ENCODE measurements around the gene SLC25A21.

Gene SLC25A21

GRCh38 chr14:37045340-37046061 lies 126.9 kb downstream of the SLC25A21 start:
- no peaks in the 10 kb centered on the region for H3K27me3 ChIP-seq (ENCODE audit: insufficient read depth, low read length, poor library complexity)
- H3K27ac ChIP-seq (ENCODE audit: low read depth, low read length), result no peak overlapping the region
- no peak overlapping the region for H3K18ac ChIP-seq (ENCODE audit: low read length)
- H2BK120ac ChIP-seq (ENCODE audit: low read depth, low read length), result no peak overlapping the region
- no peak overlapping the region for H3K4me3 ChIP-seq (ENCODE audit: low read length)
- DNase-seq, result no peak
- no peak overlapping the region for H3K23ac ChIP-seq (ENCODE audit: low read length)
- H2BK15ac ChIP-seq (replicated peaks; ENCODE audit: low read depth), result no peak overlapping the region
- no peaks in the 10 kb centered on the region for H3K79me2 ChIP-seq (ENCODE audit: control insufficient read depth, insufficient read depth, low read length)
- H3K56ac ChIP-seq (ENCODE audit: low read length), result no peak overlapping the region
- H4K5ac ChIP-seq (ENCODE audit: low read length), result no peak overlapping the region
- H3K4me2 ChIP-seq (ENCODE audit: low read length), result no peak overlapping the region
- no CpG with 5 or more reads among the region's 5 CpGs for WGBS (ENCODE audit: extremely low coverage, insufficient coverage, low lambda C conversion rate)
- H3K4me1 ChIP-seq (ENCODE audit: control insufficient read depth, low read depth, low read length), result no peaks in the 10 kb centered on the region
- no peak overlapping the region for H2BK5ac ChIP-seq (ENCODE audit: low read length)
- no peak overlapping the region for H3K4ac ChIP-seq (ENCODE audit: low read depth, low read length)
- H3K79me1 ChIP-seq (ENCODE audit: low read length), result no peaks in the 10 kb centered on the region
- no peak overlapping the region for H4K8ac ChIP-seq (ENCODE audit: low read depth, low read length)
- no peak overlapping the region for H2AK5ac ChIP-seq (ENCODE audit: low read length)
- no peak overlapping the region for H3K9ac ChIP-seq (ENCODE audit: low read length)
- no peaks in the 10 kb centered on the region for H3K36me3 ChIP-seq (ENCODE audit: control insufficient read depth, insufficient read depth, low read length)

- H3K4ac ChIP-seq (ENCODE audit: low read depth, low read length), result no peak overlapping the region
- no peak overlapping the region for H2BK120ac ChIP-seq (ENCODE audit: low read depth, low read length)
- H4K5ac ChIP-seq (ENCODE audit: low read length), result no peak overlapping the region
- no peaks in the 10 kb centered on the region for H3K4me1 ChIP-seq (ENCODE audit: control insufficient read depth, low read depth, low read length)
- no peak overlapping the region for H3K56ac ChIP-seq (ENCODE audit: low read length)
- H3K9ac ChIP-seq (ENCODE audit: low read length), result no peak overlapping the region
- H3K27ac ChIP-seq (ENCODE audit: low read depth, low read length), result no peak overlapping the region
- no peak overlapping the region for H2AK5ac ChIP-seq (ENCODE audit: low read length)
- no peak overlapping the region for H4K8ac ChIP-seq (ENCODE audit: low read depth, low read length)
- no peak overlapping the region for H2BK5ac ChIP-seq (ENCODE audit: low read length)
- no peaks in the 10 kb centered on the region for H3K79me2 ChIP-seq (ENCODE audit: control insufficient read depth, insufficient read depth, low read length)
- H3K18ac ChIP-seq (ENCODE audit: low read length), result no peak overlapping the region
- no peaks in the 10 kb centered on the region for H3K36me3 ChIP-seq (ENCODE audit: control insufficient read depth, insufficient read depth, low read length)
- H3K79me1 ChIP-seq (ENCODE audit: low read length), result no peaks in the 10 kb centered on the region
- no peak overlapping the region for H3K23ac ChIP-seq (ENCODE audit: low read length)
- no peak overlapping the region for H3K4me3 ChIP-seq (ENCODE audit: low read length)
- no peak overlapping the region for H2BK15ac ChIP-seq (replicated peaks; ENCODE audit: low read depth)
- no peak overlapping the region for H3K4me2 ChIP-seq (ENCODE audit: low read length)
- DNase-seq, result no peak
- no peaks in the 10 kb centered on the region for H3K27me3 ChIP-seq (ENCODE audit: insufficient read depth, low read length, poor library complexity)
- no CpG with 5 or more reads among the region's 3 CpGs for WGBS (ENCODE audit: extremely low coverage, insufficient coverage, low lambda C conversion rate)
Observed at GRCh38 chr14:37037636-37038387, 134.6 kb downstream of the SLC25A21 start.

GRCh38 chr14:37036669-37037341 lies 135.6 kb downstream of the SLC25A21 start:
- no peak overlapping the region for H4K8ac ChIP-seq (ENCODE audit: low read depth, low read length)

GRCh38 chr14:37035401-37035800 lies 137.0 kb downstream of the SLC25A21 start:
- H4K5ac ChIP-seq (ENCODE audit: low read length), result no peak overlapping the region
- no peak overlapping the region for H2BK120ac ChIP-seq (ENCODE audit: low read depth, low read length)
- H3K27ac ChIP-seq (ENCODE audit: low read depth, low read length), result no peak overlapping the region
- no peaks in the 10 kb centered on the region for H3K27me3 ChIP-seq (ENCODE audit: insufficient read depth, low read length, poor library complexity)
- no peak overlapping the region for H2BK5ac ChIP-seq (ENCODE audit: low read length)
- no peaks in the 10 kb centered on the region for H3K4me1 ChIP-seq (ENCODE audit: control insufficient read depth, low read depth, low read length)
- H4K8ac ChIP-seq (ENCODE audit: low read depth, low read length), result no peak overlapping the region
- H3K4ac ChIP-seq (ENCODE audit: low read depth, low read length), result no peak overlapping the region
- WGBS (ENCODE audit: extremely low coverage, insufficient coverage, low lambda C conversion rate), result no CpG with 5 or more reads among the region's 2 CpGs
- no peak for DNase-seq
- no peak overlapping the region for H3K18ac ChIP-seq (ENCODE audit: low read length)
- no peaks in the 10 kb centered on the region for H3K79me2 ChIP-seq (ENCODE audit: control insufficient read depth, insufficient read depth, low read length)
- H2BK15ac ChIP-seq (replicated peaks; ENCODE audit: low read depth), result no peak overlapping the region
- no peak overlapping the region for H3K4me3 ChIP-seq (ENCODE audit: low read length)
- H3K36me3 ChIP-seq (ENCODE audit: control insufficient read depth, insufficient read depth, low read length), result no peaks in the 10 kb centered on the region
- no peak overlapping the region for H3K56ac ChIP-seq (ENCODE audit: low read length)
- H3K4me2 ChIP-seq (ENCODE audit: low read length), result no peak overlapping the region
- no peak overlapping the region for H3K9ac ChIP-seq (ENCODE audit: low read length)
- no peak overlapping the region for H3K23ac ChIP-seq (ENCODE audit: low read length)
- H3K79me1 ChIP-seq (ENCODE audit: low read length), result no peaks in the 10 kb centered on the region
- H2AK5ac ChIP-seq (ENCODE audit: low read length), result no peak overlapping the region

More at GRCh38 chr14:37036669-37037341, 135.6 kb downstream of the SLC25A21 start:
- H2AK5ac ChIP-seq (ENCODE audit: low read length), result no peak overlapping the region
- no peaks in the 10 kb centered on the region for H3K4me1 ChIP-seq (ENCODE audit: control insufficient read depth, low read depth, low read length)
- H3K79me1 ChIP-seq (ENCODE audit: low read length), result no peaks in the 10 kb centered on the region
- no peak overlapping the region for H3K4me3 ChIP-seq (ENCODE audit: low read length)
- H2BK120ac ChIP-seq (ENCODE audit: low read depth, low read length), result no peak overlapping the region
- no peak overlapping the region for H4K5ac ChIP-seq (ENCODE audit: low read length)
- H3K36me3 ChIP-seq (ENCODE audit: control insufficient read depth, insufficient read depth, low read length), result no peaks in the 10 kb centered on the region
- no peak overlapping the region for H3K56ac ChIP-seq (ENCODE audit: low read length)
- no peak overlapping the region for H2BK5ac ChIP-seq (ENCODE audit: low read length)
- H3K23ac ChIP-seq (ENCODE audit: low read length), result no peak overlapping the region
- H3K4me2 ChIP-seq (ENCODE audit: low read length), result no peak overlapping the region
- DNase-seq, result no peak
- WGBS (ENCODE audit: extremely low coverage, insufficient coverage, low lambda C conversion rate), result no CpG with 5 or more reads among the region's 4 CpGs
- H3K79me2 ChIP-seq (ENCODE audit: control insufficient read depth, insufficient read depth, low read length), result no peaks in the 10 kb centered on the region
- H3K4ac ChIP-seq (ENCODE audit: low read depth, low read length), result no peak overlapping the region
- no peak overlapping the region for H2BK15ac ChIP-seq (replicated peaks; ENCODE audit: low read depth)
- no peak overlapping the region for H3K18ac ChIP-seq (ENCODE audit: low read length)
- no peaks in the 10 kb centered on the region for H3K27me3 ChIP-seq (ENCODE audit: insufficient read depth, low read length, poor library complexity)
- no peak overlapping the region for H3K9ac ChIP-seq (ENCODE audit: low read length)
- no peak overlapping the region for H3K27ac ChIP-seq (ENCODE audit: low read depth, low read length)

- Histone ChIP-seq H3K79me1 (ENCODE audit: low read length) (no peaks in the 10 kb centered on the region), H2BK5ac (ENCODE audit: low read length) (no peak overlapping the region), H3K4me1 (ENCODE audit: control insufficient read depth, low read depth, low read length) (no peaks in the 10 kb centered on the region), H3K27me3 (ENCODE audit: insufficient read depth, low read length, poor library complexity) (no peaks in the 10 kb centered on the region), H3K4ac (ENCODE audit: low read depth, low read length) (no peak overlapping the region), H3K4me2 (ENCODE audit: low read length) (no peak overlapping the region), H2AK5ac (ENCODE audit: low read length) (no peak overlapping the region), H3K56ac (ENCODE audit: low read length) (no peak overlapping the region), H3K79me2 (ENCODE audit: control insufficient read depth, insufficient read depth, low read length) (no peaks in the 10 kb centered on the region), H2BK120ac (ENCODE audit: low read depth, low read length) (no peak overlapping the region), H3K23ac (ENCODE audit: low read length) (no peak overlapping the region), H3K27ac (ENCODE audit: low read depth, low read length) (no peak overlapping the region), H4K8ac (ENCODE audit: low read depth, low read length) (no peak overlapping the region), H3K4me3 (ENCODE audit: low read length) (no peak overlapping the region), H4K5ac (ENCODE audit: low read length) (no peak overlapping the region), H3K18ac (ENCODE audit: low read length) (no peak overlapping the region), H3K9ac (ENCODE audit: low read length) (no peak overlapping the region), H2BK15ac (replicated peaks; ENCODE audit: low read depth) (no peak overlapping the region), H3K36me3 (ENCODE audit: control insufficient read depth, insufficient read depth, low read length) (no peaks in the 10 kb centered on the region)
- WGBS (ENCODE audit: extremely low coverage, insufficient coverage, low lambda C conversion rate), result no CpG with 5 or more reads among the region's 11 CpGs
- DNase-seq, result no peak
Observed at GRCh38 chr14:37034410-37035285, 137.8 kb downstream of the SLC25A21 start.
